ENCODE results near the gene TENM3. TPM values are rescaled to one million over a fixed set of nuclear protein-coding genes. Genes with fewer than 3 reads are reported as not detected.

Gene TENM3
- total and polyA plus RNA-seq, 2 of the 8 experiments (the other 6 are each of a cell fraction or from before 2014, with no cell fraction given): 36.9 to 69.3 TPM

- no peak overlapping the region for H2BK5ac ChIP-seq (ENCODE audit: low read depth, low read length)
- no peaks in the 10 kb centered on the region for H3K4me1 ChIP-seq (replicated peaks in 1 of 4; ENCODE audit: control insufficient read depth in 3 of 4, insufficient read depth in 4 of 4, low read length in 3 of 4)
- H3K18ac ChIP-seq (ENCODE audit: extremely low read depth, low read length): no peak overlapping the region
- no peak overlapping the region for H3K4ac ChIP-seq (replicated peaks; ENCODE audit: insufficient read length, low read depth, low read length)
- H2BK20ac ChIP-seq (ENCODE audit: low read length): no peak overlapping the region
- no peak overlapping the region for H3K14ac ChIP-seq (ENCODE audit: insufficient read length)
- WGBS, 2 experiments (ENCODE audit: extremely low coverage in 1 of 2, insufficient coverage in 1 of 2, insufficient read length in 1 of 2, insufficient replicate concordance in 2 of 2, low coverage in 1 of 2, low lambda C conversion rate in 2 of 2, missing lambda C conversion rate in 1 of 2): no CpG with 5 or more reads among the region's 1 CpG
- FAIRE-seq (no peak), DNase-seq (ENCODE audit: low read depth in 1 of 2, low spot score in 2 of 2) (no peak)
- no peaks in the 10 kb centered on the region for H3K79me1 ChIP-seq (ENCODE audit: low read depth, low read length)
- CTCF ChIA-PET (ENCODE audit: partially characterized antibody): no interaction called here
- H3K27ac ChIP-seq (ENCODE audit: low read depth, low read length): no peak overlapping the region
- peaks cover 0 to 4% of the 10 kb centered on the region in 2 experiments; a peak in 1 of 4 replicates for H3K9me3 ChIP-seq (ENCODE audit: insufficient read depth in 2 of 2, low read depth in 1 of 2, low read length in 1 of 2)
- no peak overlapping the region for H3K4me3 ChIP-seq (ENCODE audit: extremely low read depth in 1 of 4, insufficient read depth in 2 of 4, low read depth in 3 of 4, low read length in 4 of 4)
- no peak overlapping the region for H3K9ac ChIP-seq (replicated peaks in 1 of 4; ENCODE audit: extremely low read depth in 1 of 4, low read depth in 3 of 4, low read length in 3 of 4)
- H2BK15ac ChIP-seq (ENCODE audit: low read length): no peak overlapping the region
- no peaks in the 10 kb centered on the region for H3K79me2 ChIP-seq (ENCODE audit: control insufficient read depth in 1 of 2, insufficient read depth in 2 of 2, low read length in 2 of 2)
- H2BK12ac ChIP-seq (ENCODE audit: low read depth, low read length): no peak overlapping the region
- no peaks in the 10 kb centered on the region for H3K23me2 ChIP-seq (ENCODE audit: low read depth, low read length)
- no peak overlapping the region for H2AK5ac ChIP-seq (ENCODE audit: low read depth, low read length)
- H4K20me1 ChIP-seq (replicated peaks in 1 of 2; ENCODE audit: control insufficient read depth in 1 of 2, insufficient read depth in 2 of 2, low read length in 2 of 2): no peaks in the 10 kb centered on the region
- TF ChIP-seq ZNF274 (IDR thresholded peaks at IDR 0.05; ENCODE audit: borderline replicate concordance, extremely low read depth, low read length) (no peak), BACH1 (IDR thresholded peaks at IDR 0.05; ENCODE audit: low read length) (no peak), TAF7 (optimal IDR thresholded peaks at IDR 0.05; ENCODE audit: borderline replicate concordance, low read depth, low read length) (no peak), CTBP2 (IDR thresholded peaks at IDR 0.05; ENCODE audit: borderline replicate concordance, insufficient read depth, insufficient read length, low read length) (no peak), NANOG (IDR thresholded peaks at IDR 0.05; ENCODE audit: insufficient read depth, low read depth, low read length, poor library complexity, severe bottlenecking) (no peak)
- no peak overlapping the region for H4K91ac ChIP-seq (replicated peaks; ENCODE audit: insufficient read length, low read length)
- no peak overlapping the region for H3K23ac ChIP-seq (ENCODE audit: insufficient read length)
- peaks cover 0 to 5% (median 0%) of the 10 kb centered on the region in 4 experiments; a peak in 1 of 8 replicates for H3K36me3 ChIP-seq (ENCODE audit: control insufficient read depth in 2 of 4, insufficient read depth in 4 of 4, low read length in 3 of 4)
- no peaks in the 10 kb centered on the region for H3K27me3 ChIP-seq (replicated peaks in 1 of 4; ENCODE audit: control insufficient read depth in 3 of 4, extremely low read depth in 1 of 4, insufficient read depth in 3 of 4, low read length in 3 of 4)
- POLR2A ChIA-PET (ENCODE audit: partially characterized antibody): no interaction called here
- no peak overlapping the region for H4K8ac ChIP-seq (ENCODE audit: extremely low read depth, insufficient read depth, low read length)
- H2AFZ ChIP-seq (ENCODE audit: low read length): no peak overlapping the region
- no peak overlapping the region for H4K5ac ChIP-seq (ENCODE audit: insufficient read length, low read depth, low read length)
- H2BK120ac ChIP-seq (replicated peaks; ENCODE audit: low read depth, low read length): no peak overlapping the region
- no peak overlapping the region for H3K56ac ChIP-seq (replicated peaks; ENCODE audit: insufficient read length, low read depth, low read length)
- H3K4me2 ChIP-seq (ENCODE audit: insufficient read depth in 1 of 2, low read depth in 2 of 2, low read length in 2 of 2): no peak overlapping the region
These were observed 402.3 kb downstream of the TENM3 start for GRCh38 chr4:182645511-182645910.
